ENCODE measurements around the gene ENTREP3. TPM values are rescaled to one million over a fixed set of nuclear protein-coding genes. Genes with fewer than 3 reads are reported as not detected.

ENTREP3 gene
- total RNA-seq, 1 donor from 2014 or later: 51.9 TPM

- DNase-seq (ENCODE audit: low spot score in 2 of 2, unreplicated experiment in 2 of 2): no peak
- Mint-ChIP-seq H3K4me1 (no peaks in the 10 kb centered on the region), H3K27me3 (ENCODE audit: low read depth) (no peaks in the 10 kb centered on the region), H3K9me3 (no peaks in the 10 kb centered on the region), H3K4me3 (no peak overlapping the region), H3K36me3 (peaks cover 14% of the 10 kb centered on the region), H3K27ac (no peak overlapping the region)
- TF ChIP-seq CTCF (IDR thresholded peaks at IDR 0.05; ENCODE audit: unreplicated experiment): no peak
Observed at GRCh38 chr1:155285063-155285462, 29.8 kb upstream of the ENTREP3 start.

- H3K4me1 Mint-ChIP-seq: no peaks in the 10 kb centered on the region
- H3K4me3 Mint-ChIP-seq: no peak overlapping the region
- H3K36me3 Mint-ChIP-seq: peaks cover 16% of the 10 kb centered on the region
- no peaks in the 10 kb centered on the region for H3K9me3 Mint-ChIP-seq
- no peak for TF ChIP-seq CTCF (IDR thresholded peaks at IDR 0.05; ENCODE audit: unreplicated experiment)
- H3K27ac Mint-ChIP-seq: no peak overlapping the region
- no peak for DNase-seq (ENCODE audit: low spot score in 2 of 2, unreplicated experiment in 2 of 2)
- no peaks in the 10 kb centered on the region for H3K27me3 Mint-ChIP-seq (ENCODE audit: low read depth)
Observed at GRCh38 chr1:155284476-155284875, 29.2 kb upstream of the ENTREP3 start.

- peaks cover 6% of the 10 kb centered on the region for H3K4me1 Mint-ChIP-seq
- no peak overlapping the region for H3K27ac Mint-ChIP-seq
- no peaks in the 10 kb centered on the region for H3K9me3 Mint-ChIP-seq
- TF ChIP-seq CTCF (IDR thresholded peaks at IDR 0.05; ENCODE audit: unreplicated experiment): no peak
- H3K27me3 Mint-ChIP-seq (ENCODE audit: low read depth): no peaks in the 10 kb centered on the region
- peaks cover 7% of the 10 kb centered on the region for H3K36me3 Mint-ChIP-seq
- DNase-seq (ENCODE audit: low spot score in 2 of 2, unreplicated experiment in 2 of 2): no peak
- H3K4me3 Mint-ChIP-seq: no peak overlapping the region
Observed at GRCh38 chr1:155282488-155283091, 27.3 kb upstream of the ENTREP3 start.

- Mint-ChIP-seq H3K27ac (no peak overlapping the region), H3K4me3 (no peak overlapping the region), H3K36me3 (peaks cover 7% of the 10 kb centered on the region), H3K4me1 (peaks cover 12% of the 10 kb centered on the region), H3K27me3 (ENCODE audit: low read depth) (no peaks in the 10 kb centered on the region), H3K9me3 (no peaks in the 10 kb centered on the region)
- no peak for TF ChIP-seq CTCF (IDR thresholded peaks at IDR 0.05; ENCODE audit: unreplicated experiment)
- no peak for DNase-seq (ENCODE audit: low spot score in 2 of 2, unreplicated experiment in 2 of 2)
Observed at GRCh38 chr1:155279268-155279667, 24.0 kb upstream of the ENTREP3 start.

- no peak for TF ChIP-seq CTCF (IDR thresholded peaks at IDR 0.05; ENCODE audit: unreplicated experiment)
- H3K4me1 Mint-ChIP-seq: peaks cover 15% of the 10 kb centered on the region
- H3K27ac Mint-ChIP-seq: peak overlapping the region; percentile 65
- DNase-seq (ENCODE audit: low spot score in 2 of 2, unreplicated experiment in 2 of 2): no peak
- H3K9me3 Mint-ChIP-seq: no peaks in the 10 kb centered on the region
- H3K27me3 Mint-ChIP-seq (ENCODE audit: low read depth): no peaks in the 10 kb centered on the region
- H3K36me3 Mint-ChIP-seq: peaks cover 7% of the 10 kb centered on the region
- peak overlapping the region; percentile 76 for H3K4me3 Mint-ChIP-seq
Observed at GRCh38 chr1:155278689-155279160, 23.4 kb upstream of the ENTREP3 start.

Measured in mesothelial cell of epicardium (in vitro differentiated cells).